ENCODE data around the gene TBC1D22B.

DNA sequence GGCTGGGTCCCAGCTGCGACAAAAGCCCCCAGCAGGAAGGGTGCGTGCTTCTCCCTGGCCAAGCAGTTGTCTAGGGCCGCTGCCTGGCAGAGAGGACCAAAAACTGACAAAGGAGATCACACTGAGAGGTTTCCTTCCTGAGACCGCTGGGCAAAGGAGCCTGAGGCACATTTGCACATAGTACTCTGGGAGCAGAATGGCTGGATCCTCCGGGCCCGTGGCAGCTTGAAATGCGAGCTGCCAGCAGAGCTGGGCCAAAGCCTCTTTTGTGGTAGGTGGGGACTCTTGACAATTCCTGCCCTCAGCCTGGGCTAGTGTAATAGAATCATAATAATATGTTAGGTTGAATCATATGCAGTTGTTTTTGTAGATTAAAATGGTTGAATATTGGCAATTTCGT lies 63.1 kb downstream of the TBC1D22B start:
- no peak for TF ChIP-seq POLR2A (IDR thresholded peaks at IDR 0.05; ENCODE audit: extremely low read depth, insufficient read length)
- TF ChIP-seq, protein P1, sequence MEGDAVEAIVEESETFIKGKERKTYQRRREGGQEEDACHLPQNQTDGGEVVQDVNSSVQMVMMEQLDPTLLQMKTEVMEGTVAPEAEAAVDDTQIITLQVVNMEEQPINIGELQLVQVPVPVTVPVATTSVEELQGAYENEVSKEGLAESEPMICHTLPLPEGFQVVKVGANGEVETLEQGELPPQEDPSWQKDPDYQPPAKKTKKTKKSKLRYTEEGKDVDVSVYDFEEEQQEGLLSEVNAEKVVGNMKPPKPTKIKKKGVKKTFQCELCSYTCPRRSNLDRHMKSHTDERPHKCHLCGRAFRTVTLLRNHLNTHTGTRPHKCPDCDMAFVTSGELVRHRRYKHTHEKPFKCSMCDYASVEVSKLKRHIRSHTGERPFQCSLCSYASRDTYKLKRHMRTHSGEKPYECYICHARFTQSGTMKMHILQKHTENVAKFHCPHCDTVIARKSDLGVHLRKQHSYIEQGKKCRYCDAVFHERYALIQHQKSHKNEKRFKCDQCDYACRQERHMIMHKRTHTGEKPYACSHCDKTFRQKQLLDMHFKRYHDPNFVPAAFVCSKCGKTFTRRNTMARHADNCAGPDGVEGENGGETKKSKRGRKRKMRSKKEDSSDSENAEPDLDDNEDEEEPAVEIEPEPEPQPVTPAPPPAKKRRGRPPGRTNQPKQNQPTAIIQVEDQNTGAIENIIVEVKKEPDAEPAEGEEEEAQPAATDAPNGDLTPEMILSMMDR (IDR thresholded peaks at IDR 0.05; ENCODE audit: low read depth, low read length) = no peak
